AG04450 (cell line): ENCODE measurements around the gene CORO7. TPM values are rescaled to one million over a fixed set of nuclear protein-coding genes. Genes with fewer than 3 reads are reported as not detected.
A peak's percentile ranks its signal among the peaks of the same experiment; 100 is the strongest.

Experiments
- CTCF ChIA-PET: fragments of 300-600, 350-600 bp; formaldehyde crosslinking; extraction: SDS; loops from one replicate; lab custom pipeline; 2022; ENCODE audit warnings: antibody characterized with exemption, inconsistent platforms; lab: Charles Lee
- POLR2A ChIA-PET: fragments of 350-600 bp; formaldehyde crosslinking; extraction: SDS; loops from one replicate; lab custom pipeline; 2021; ENCODE audit warnings: antibody characterized with exemption, inconsistent platforms; lab: Yijun Ruan, JAX
- DNase-seq: peaks from one replicate; pipeline ENCODE4 v3.0.0-alpha.2; 2011; ENCODE audit warnings: low read depth, low spot score
- H3K27ac ChIP-seq: one replicate; pipeline ENCODE4 v1.5.1; 2012; ENCODE audit warnings: low read depth, low read length, control low read depth
- H3K27me3 ChIP-seq: one replicate; pipeline ENCODE4 v1.6.0; 2012; ENCODE audit warnings: low read length; ENCODE audit not compliant: control insufficient read depth, insufficient read depth
- H3K4me3 ChIP-seq: 2 replicates; pipeline ENCODE4 v1.5.1; 2011; ENCODE audit warnings: mild to moderate bottlenecking, low read depth, low read length, control low read depth
- H3K9me3 ChIP-seq: 2 replicates; pipeline ENCODE4 v1.5.1; 2012; ENCODE audit warnings: low read length; ENCODE audit not compliant: control insufficient read depth, insufficient read depth
- CTCF ChIP-seq: IDR thresholded peaks from 2 replicates; pipeline ENCODE4 v1.5.1; 2011; ENCODE audit warnings: low read depth, low read length, control low read depth, inconsistent platforms
- polyA plus RNA-seq: library from polyadenylated mRNA; depleted of rRNA; stranded (reverse); fragments of >200 nt; gene quantifications from 2 replicates; pipeline ENCODE4 v1.2.3, GENCODE V29; 2011

Gene CORO7
- polyA plus RNA-seq, 1 experiment: 7.0 TPM

GRCh38 chr16:4386451-4386805 is 30.0 kb downstream of the CORO7 start:
- DNase-seq: no peak
- H3K27me3 ChIP-seq: no peaks in the 10 kb centered on the region
- peak overlapping the region; percentile 31 for H3K27ac ChIP-seq
- no peaks in the 10 kb centered on the region; the same call in 1 of the 2 replicates for H3K9me3 ChIP-seq
- TF ChIP-seq CTCF: no peak
- POLR2A ChIA-PET: interaction anchor here (0.8 to 3.6 kb wide), 5 partner anchors 13 to 62 kb away, joined by 3 to 24 read pairs (median 4); partner anchors contain the start of genes PAM16 and VASN
- H3K4me3 ChIP-seq: no peak overlapping the region
- CTCF ChIA-PET: interaction anchor here (1.4 kb wide), 2 partner anchors 16 to 17 kb away, joined by 5 to 7 read pairs; no protein-coding TSS in a partner anchor

GRCh38 chr16:4385789-4386450 is 30.5 kb downstream of the CORO7 start:
- no peak for DNase-seq
- Histone ChIP-seq H3K27ac (peak overlapping the region; percentile 31), H3K9me3 (peaks cover 4% of the 10 kb centered on the region; the same call in 1 of the 2 replicates), H3K27me3 (no peaks in the 10 kb centered on the region), H3K4me3 (no peak overlapping the region)
- ChIA-PET POLR2A (interaction anchor here (0.8 to 3.6 kb wide), 4 partner anchors 13 to 61 kb away, joined by 3 to 24 read pairs (median 6); partner anchors contain the start of genes PAM16 and VASN), CTCF (interaction anchor here (1.0 to 1.4 kb wide), 4 partner anchors 16 to 26 kb away, joined by 3 to 7 read pairs (median 4); no protein-coding TSS in a partner anchor)
- no peak for TF ChIP-seq CTCF

- no peak for TF ChIP-seq CTCF
- no peak for DNase-seq
- ChIA-PET POLR2A (interaction anchor here (1.0 to 3.6 kb wide), 3 partner anchors 12 to 23 kb away, joined by 3 to 24 read pairs (median 8); partner anchors contain the start of gene VASN), CTCF (interaction anchor here (1.0 to 1.2 kb wide), 2 partner anchors 17 to 26 kb away, joined by 3 read pairs; no protein-coding TSS in a partner anchor)
- Histone ChIP-seq H3K27ac (peak overlapping the region; percentile 21), H3K9me3 (peaks cover 4% of the 10 kb centered on the region; the same call in 1 of the 2 replicates), H3K4me3 (no peak overlapping the region), H3K27me3 (no peaks in the 10 kb centered on the region)
Observed at GRCh38 chr16:4385066-4385788, 31.2 kb downstream of the CORO7 start.

- DNase-seq: no peak
- Histone ChIP-seq H3K27ac (no peak overlapping the region), H3K27me3 (no peaks in the 10 kb centered on the region), H3K9me3 (peaks cover 4% of the 10 kb centered on the region; the same call in 1 of the 2 replicates), H3K4me3 (no peak overlapping the region)
- ChIA-PET CTCF (interaction anchor here (1.0 to 1.2 kb wide), 2 partner anchors 18 to 25 kb away, joined by 3 read pairs; no protein-coding TSS in a partner anchor), POLR2A (interaction anchor here (1.0 to 3.6 kb wide), 2 partner anchors 11 to 23 kb away, joined by 3 to 24 read pairs; no protein-coding TSS in a partner anchor)
- TF ChIP-seq CTCF: no peak
Observed at GRCh38 chr16:4384509-4384942, 31.9 kb downstream of the CORO7 start.
